H1 (cell line): ENCODE measurements around the gene SEC22C. TPM values are rescaled to one million over a fixed set of nuclear protein-coding genes. Genes with fewer than 3 reads are reported as not detected.

ENCODE experiments used
- CTCF ChIA-PET: fragments of 300-600 bp; sonication (Branson Sonifier 250); formaldehyde crosslinking; loops from one replicate; lab custom pipeline; 2021; ENCODE audit not compliant: partially characterized antibody; lab: Charles Lee
- POLR2A ChIA-PET: fragments of 300-600 bp; sonication (Branson Sonifier 250); formaldehyde crosslinking; loops from one replicate; lab custom pipeline; 2021; ENCODE audit warnings: inconsistent platforms; ENCODE audit not compliant: partially characterized antibody; lab: Charles Lee
- DNase-seq, 2 experiments: peaks; one replicate each; pipeline versions ENCODE4 v3.0.0 to v3.0.0-alpha.2; 2010 to 2022; ENCODE audit warnings: low spot score in 2 of 2, low read depth in 1 of 2, mixed read lengths in 1 of 2
- FAIRE-seq: peaks from 2 replicates; lab custom pipeline; 2011; peaks lifted over from hg19 to GRCh38; lab: Jason Lieb, UNC
- H2AFZ ChIP-seq: 2 replicates; pipeline ENCODE4 v1.8.1; 2012; ENCODE audit warnings: low read length, inconsistent platforms
- H2AK5ac ChIP-seq: 2 replicates; pipeline ENCODE4 v1.6.1; 2013; ENCODE audit warnings: low read depth, low read length
- H2BK120ac ChIP-seq: replicated peaks from 2 replicates; pipeline ENCODE3; 2013; ENCODE audit warnings: low read depth, low read length, inconsistent platforms
- H2BK12ac ChIP-seq: 2 replicates; pipeline ENCODE4 v1.6.1; 2013; ENCODE audit warnings: low read depth, low read length
- H2BK15ac ChIP-seq: 2 replicates; pipeline ENCODE4 v1.6.1; 2013; ENCODE audit warnings: low read length
- H2BK20ac ChIP-seq: 2 replicates; pipeline ENCODE4 v1.6.1; 2013; ENCODE audit warnings: low read length
- H2BK5ac ChIP-seq: 2 replicates; pipeline ENCODE4 v1.6.1; 2013; ENCODE audit warnings: low read depth, low read length
- H3K14ac ChIP-seq: 2 replicates; pipeline ENCODE4 v1.6.1; 2013; ENCODE audit warnings: inconsistent platforms; ENCODE audit not compliant: insufficient read length
- H3K18ac ChIP-seq: 2 replicates; pipeline ENCODE4 v1.6.1; 2013; ENCODE audit warnings: low read length; ENCODE audit errors: extremely low read depth
- H3K23ac ChIP-seq: 2 replicates; pipeline ENCODE4 v1.6.1; 2013; ENCODE audit warnings: inconsistent platforms; ENCODE audit not compliant: insufficient read length
- H3K23me2 ChIP-seq: 2 replicates; pipeline ENCODE4 v1.6.1; 2013; ENCODE audit warnings: low read depth, low read length
- H3K27ac ChIP-seq: 2 replicates; pipeline ENCODE4 v1.6.1; 2011; ENCODE audit warnings: low read depth, low read length, inconsistent platforms
- H3K27me3 ChIP-seq, 4 experiments: replicated peaks in 1 of 4; 1 replicate in 1 of 4; 2 replicates in 3 of 4; pipeline versions ENCODE4 v1.6.1 to v1.8.1; 2011 to 2013; ENCODE audit warnings: low read length in 3 of 4, mild to moderate bottlenecking in 3 of 4, inconsistent platforms in 2 of 4, mixed read lengths in 2 of 4, moderate library complexity in 1 of 4; ENCODE audit not compliant: control insufficient read depth in 3 of 4, insufficient read depth in 3 of 4; ENCODE audit errors: extremely low read depth in 1 of 4
- H3K36me3 ChIP-seq, 4 experiments: 2 replicates each; pipeline versions ENCODE4 v1.6.1 to v1.8.1; 2011 to 2013; ENCODE audit warnings: mild to moderate bottlenecking in 4 of 4, low read length in 3 of 4, moderate library complexity in 2 of 4, control low read depth in 1 of 4, inconsistent platforms in 1 of 4; ENCODE audit not compliant: insufficient read depth in 4 of 4, control insufficient read depth in 2 of 4
- H3K4ac ChIP-seq: replicated peaks from 2 replicates; pipeline ENCODE3; 2013; ENCODE audit warnings: low read length, low read depth, mixed read lengths, inconsistent platforms; ENCODE audit not compliant: insufficient read length
- H3K4me1 ChIP-seq, 4 experiments: replicated peaks in 1 of 4; 1 replicate in 1 of 4; 2 replicates in 3 of 4; pipeline versions ENCODE4 v1.6.1 to v1.8.1; 2011 to 2013; ENCODE audit warnings: low read length in 3 of 4, inconsistent platforms in 2 of 4, mixed read lengths in 1 of 4; ENCODE audit not compliant: insufficient read depth in 4 of 4, control insufficient read depth in 3 of 4
- H3K4me2 ChIP-seq, 2 experiments: 2 replicates each; pipeline versions ENCODE4 v1.6.1 to v1.8.1; 2011 to 2013; ENCODE audit warnings: low read depth in 2 of 2, low read length in 2 of 2, control low read depth in 1 of 2, inconsistent platforms in 1 of 2, mild to moderate bottlenecking in 1 of 2; ENCODE audit not compliant: insufficient read depth in 1 of 2
- H3K4me3 ChIP-seq, 4 experiments: fragments of 200-600, 300-600 bp in 1 of 4; sonication (generic), shearing (Covaris generic), sonication (Bioruptor Twin) in 1 of 4; 2 replicates each; pipeline versions ENCODE4 v1.5.1 to v1.8.1; 2011 to 2016; ENCODE audit warnings: low read length in 4 of 4, low read depth in 3 of 4, control low read depth in 2 of 4, inconsistent platforms in 2 of 4, mild to moderate bottlenecking in 2 of 4, mixed read lengths in 1 of 4, moderate library complexity in 1 of 4; ENCODE audit not compliant: insufficient read depth in 2 of 4; ENCODE audit errors: extremely low read depth in 1 of 4
- H3K56ac ChIP-seq: replicated peaks from 2 replicates; pipeline ENCODE3; 2013; ENCODE audit warnings: low read depth, mild to moderate bottlenecking, mixed read lengths, low read length, inconsistent platforms; ENCODE audit not compliant: insufficient read length
- H3K79me1 ChIP-seq: 2 replicates; pipeline ENCODE4 v1.6.1; 2013; ENCODE audit warnings: low read depth, low read length, control low read depth
- H3K79me2 ChIP-seq, 2 experiments: 2 replicates each; pipeline versions ENCODE4 v1.6.1 to v1.8.1; 2012 to 2013; ENCODE audit warnings: low read length in 2 of 2, mild to moderate bottlenecking in 2 of 2, inconsistent platforms in 1 of 2; ENCODE audit not compliant: insufficient read depth in 2 of 2, control insufficient read depth in 1 of 2
- H3K9ac ChIP-seq, 4 experiments: replicated peaks in 1 of 4; 1 replicate in 1 of 4; 2 replicates in 3 of 4; pipeline versions ENCODE4 v1.6.1 to v1.8.1; 2011 to 2013; ENCODE audit warnings: low read depth in 3 of 4, low read length in 3 of 4, control low read depth in 2 of 4, mild to moderate bottlenecking in 2 of 4, moderate library complexity in 2 of 4, inconsistent platforms in 1 of 4; ENCODE audit errors: extremely low read depth in 1 of 4
- H3K9me3 ChIP-seq, 2 experiments: 2 replicates each; pipeline versions ENCODE4 v1.6.1 to v1.8.1; 2012 to 2013; ENCODE audit warnings: mild to moderate bottlenecking in 2 of 2, moderate library complexity in 2 of 2, control low read depth in 1 of 2, inconsistent platforms in 1 of 2, low read depth in 1 of 2, low read length in 1 of 2, mixed read lengths in 1 of 2; ENCODE audit not compliant: insufficient read depth in 2 of 2
- H4K20me1 ChIP-seq, 2 experiments: replicated peaks in 1 of 2; 2 replicates each; pipeline versions ENCODE3 to v1.8.1; 2011 to 2013; ENCODE audit warnings: inconsistent platforms in 2 of 2, low read length in 2 of 2, mild to moderate bottlenecking in 1 of 2; ENCODE audit not compliant: insufficient read depth in 2 of 2, control insufficient read depth in 1 of 2
- H4K5ac ChIP-seq: 2 replicates; pipeline ENCODE4 v1.6.1; 2013; ENCODE audit warnings: low read length, low read depth, mixed read lengths, inconsistent platforms; ENCODE audit not compliant: insufficient read length
- H4K8ac ChIP-seq: 2 replicates; pipeline ENCODE4 v1.8.0; 2013; ENCODE audit warnings: mild to moderate bottlenecking, moderate library complexity, low read length, inconsistent platforms; ENCODE audit not compliant: insufficient read depth; ENCODE audit errors: extremely low read depth
- H4K91ac ChIP-seq: replicated peaks from 2 replicates; pipeline ENCODE3; 2013; ENCODE audit warnings: low read length, mixed read lengths, inconsistent platforms; ENCODE audit not compliant: insufficient read length
- BCL11A ChIP-seq, 2 experiments: IDR thresholded peaks; one replicate each; pipeline ENCODE4 v1.6.1; 2011; ENCODE audit warnings: low read depth in 2 of 2, low read length in 2 of 2, mild to moderate bottlenecking in 2 of 2
- CBX5 ChIP-seq: fragments of 300-800, 300-1000 bp; sonication (generic); IDR thresholded peaks from 2 replicates; pipeline ENCODE4 v1.7.1; 2016; ENCODE audit warnings: antibody characterized with exemption, low read length, low read depth
- SP4 ChIP-seq: IDR thresholded peaks from 2 replicates; pipeline ENCODE4 v1.6.1; 2012; ENCODE audit warnings: low read length, inconsistent platforms
- WGBS, 2 experiments: shearing (Covaris generic) in 1 of 2; methylation state at CpG; one replicate each; pipeline versions ENCODE4 v1.1.6 to v1.1.7; 2013 to 2015; ENCODE audit warnings: low lambda C conversion rate in 2 of 2, mixed read lengths in 2 of 2, inconsistent platforms in 1 of 2, low coverage in 1 of 2, missing lambda C conversion rate in 1 of 2; ENCODE audit not compliant: insufficient replicate concordance in 2 of 2, insufficient coverage in 1 of 2, insufficient read length in 1 of 2; ENCODE audit errors: extremely low coverage in 1 of 2, missing lambda C conversion rate in 1 of 2; 5-methylcytosine and 5-hydroxymethylcytosine counted together
- polyA plus RNA-seq, 7 experiments: library from polyadenylated mRNA; depleted of rRNA in 3 of 7; stranded (reverse) in 5 of 7; unstranded in 2 of 7; fragments of >200 nt in 5 of 7; fragments of 200-250 nt in 2 of 7; gene quantifications; 1 replicate in 5 of 7; 2 replicates in 1 of 7; 4 replicates in 1 of 7; pipeline versions ENCODE4 v1.2.1 to v1.2.3, GENCODE V29; 2011 to 2013; ENCODE audit warnings: missing spikeins in 2 of 7, mixed read lengths in 2 of 7
- total RNA-seq: library from RNA; stranded (reverse); fragmentation: NEBNext Ultra II Directional; extraction: Animal tissue kit (Norgen Biotek cat#: 25700); gene quantifications from 2 replicates; pipeline ENCODE4 v1.2.1, GENCODE V29; 2021

The SEC22C gene
- total and polyA plus RNA-seq, 2 of the 8 experiments (the other 6 are each of a cell fraction or from before 2014, with no cell fraction given) = 23.4 to 38.3 TPM

GRCh38 chr3:42520906-42521305 is 60.9 kb downstream of the SEC22C start:
- DNase-seq (no peak), FAIRE-seq (no peak)
- no peak overlapping the region for H2BK5ac ChIP-seq
- H3K14ac ChIP-seq = no peak overlapping the region
- no peak overlapping the region for H4K91ac ChIP-seq
- H2AK5ac ChIP-seq = no peak overlapping the region
- no peak overlapping the region for H3K9ac ChIP-seq
- ChIA-PET CTCF (interaction anchor here (0.6 to 23.3 kb wide), 3 partner anchors 22 to 331 kb away, joined by 3 to 458 read pairs (median 3); no protein-coding TSS in a partner anchor), POLR2A (interaction anchor here (3.4 kb wide), 1 partner anchor 8 kb away, joined by 10 read pairs; no protein-coding TSS in a partner anchor)
- H3K79me1 ChIP-seq = no peaks in the 10 kb centered on the region
- H3K23ac ChIP-seq = no peak overlapping the region
- no peak overlapping the region for H2AFZ ChIP-seq
- no peak overlapping the region for H3K4me2 ChIP-seq
- no peaks in the 10 kb centered on the region for H3K4me1 ChIP-seq
- H2BK12ac ChIP-seq = no peak overlapping the region
- no peak overlapping the region for H4K8ac ChIP-seq
- H4K5ac ChIP-seq = no peak overlapping the region
- H3K27ac ChIP-seq = no peak overlapping the region
- TF ChIP-seq BCL11A (IDR thresholded peaks at IDR 0.05; ENCODE audit: low read depth in 2 of 2, low read length in 2 of 2) = no peak
- no peak for TF ChIP-seq CBX5
- no peak for TF ChIP-seq SP4
- no peak overlapping the region for H2BK20ac ChIP-seq
- no peak overlapping the region for H3K18ac ChIP-seq
- no peak overlapping the region for H3K4ac ChIP-seq
- no peaks in the 10 kb centered on the region for H3K23me2 ChIP-seq
- H3K79me2 ChIP-seq = no peaks in the 10 kb centered on the region
- H3K4me3 ChIP-seq = no peak overlapping the region
- no peaks in the 10 kb centered on the region for H3K36me3 ChIP-seq
- no peaks in the 10 kb centered on the region for H3K9me3 ChIP-seq
- 95% methylated on average over 4 of the region's 4 CpGs; no CpG with 5 or more reads in 1 of the 2 experiments for WGBS, 2 experiments
- no peak overlapping the region for H2BK120ac ChIP-seq
- no peaks in the 10 kb centered on the region for H3K27me3 ChIP-seq
- H2BK15ac ChIP-seq = no peak overlapping the region
- H3K56ac ChIP-seq = no peak overlapping the region
- H4K20me1 ChIP-seq = no peaks in the 10 kb centered on the region
